Activated naive CD4-positive, alpha-beta T cell treated with anti-CD3 and anti-CD28 coated beads, Interleukin-2, amount 50 U/mL, for 24 hours (primary cell): ENCODE results near the gene MYO7A.

Source experiments
- H3K27ac Mint-ChIP-seq: one replicate; pipeline ENCODE4 v1.8.0; 2021; ENCODE audit warnings: mild to moderate bottlenecking, mixed read lengths
- H3K27me3 Mint-ChIP-seq: one replicate; pipeline ENCODE4 v1.8.0; 2021; ENCODE audit warnings: mixed read lengths
- H3K36me3 Mint-ChIP-seq: one replicate; pipeline ENCODE4 v1.8.0; 2021; ENCODE audit warnings: mixed read lengths
- H3K4me1 Mint-ChIP-seq: one replicate; pipeline ENCODE4 v1.8.0; 2021; ENCODE audit warnings: mixed read lengths
- H3K4me3 Mint-ChIP-seq: one replicate; pipeline ENCODE4 v1.8.0; 2021; ENCODE audit warnings: mild to moderate bottlenecking, mixed read lengths
- H3K9me3 Mint-ChIP-seq: one replicate; pipeline ENCODE4 v1.8.0; 2021; ENCODE audit warnings: mixed read lengths

The MYO7A gene

DNA sequence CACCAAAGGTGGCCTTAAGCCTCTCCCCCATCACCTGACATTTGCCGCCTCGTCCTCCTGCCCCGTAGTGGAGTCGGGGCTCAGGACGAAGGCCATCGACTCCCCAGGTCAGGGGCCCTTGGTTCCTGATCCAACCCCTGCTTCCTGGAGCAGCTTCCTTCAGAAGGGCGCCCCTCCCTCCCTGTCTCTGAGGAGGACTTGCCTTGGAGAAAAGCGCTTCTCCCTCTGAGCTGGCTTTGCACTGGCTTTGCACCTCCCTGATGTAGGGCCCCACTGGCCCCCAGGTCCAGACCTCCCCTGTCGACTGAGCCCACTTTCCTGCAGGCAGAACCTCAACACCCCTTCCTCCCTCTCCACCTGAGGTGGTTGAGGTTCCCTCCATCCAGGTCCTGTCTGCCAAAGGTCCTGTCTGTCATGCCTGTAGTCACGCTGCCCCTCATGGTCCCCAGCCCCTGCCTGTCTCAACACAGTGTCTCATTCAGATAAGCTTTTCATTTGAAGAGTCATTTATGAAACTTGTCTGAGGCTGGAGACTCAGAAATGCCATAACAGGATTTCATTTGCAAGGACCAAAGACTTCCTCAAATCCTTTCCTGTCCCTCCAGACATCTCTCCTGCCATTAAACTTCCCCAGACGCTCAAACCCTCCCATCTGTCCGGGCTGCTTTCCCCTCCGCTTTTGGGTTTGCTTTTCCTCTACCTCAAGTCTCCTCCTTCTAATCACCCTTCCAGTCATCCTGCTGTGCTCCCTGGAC lies 78.4 kb downstream of the MYO7A start:
- H3K27me3 Mint-ChIP-seq = no peaks in the 10 kb centered on the region
- no peak overlapping the region for H3K4me3 Mint-ChIP-seq
- H3K4me1 Mint-ChIP-seq = no peaks in the 10 kb centered on the region
- no peaks in the 10 kb centered on the region for H3K9me3 Mint-ChIP-seq
- H3K36me3 Mint-ChIP-seq = no peaks in the 10 kb centered on the region
- no peak overlapping the region for H3K27ac Mint-ChIP-seq

DNA sequence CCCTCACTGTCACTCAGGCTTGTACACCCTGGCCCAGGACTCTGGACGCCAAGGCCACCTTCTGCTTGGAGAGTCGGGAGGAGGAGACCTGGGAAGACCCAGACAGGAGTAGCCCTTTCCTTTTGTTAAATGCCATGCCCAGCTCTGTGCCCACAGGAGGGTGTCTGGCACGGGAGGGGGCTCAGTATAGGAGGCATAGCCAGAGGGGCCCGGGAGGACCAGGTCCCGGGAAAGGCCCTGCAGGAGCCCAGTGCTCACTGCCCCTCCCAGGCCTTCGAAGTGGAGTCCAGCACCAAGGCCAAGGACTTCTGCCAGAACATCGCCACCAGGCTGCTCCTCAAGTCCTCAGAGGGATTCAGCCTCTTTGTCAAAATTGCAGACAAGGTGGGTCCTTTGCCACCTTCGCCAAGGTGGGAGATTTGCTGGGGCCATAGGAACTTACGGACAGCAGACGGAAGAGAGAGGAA lies 79.0 kb downstream of the MYO7A start:
- Mint-ChIP-seq H3K27ac (no peak overlapping the region), H3K36me3 (no peaks in the 10 kb centered on the region), H3K4me3 (no peak overlapping the region), H3K27me3 (no peaks in the 10 kb centered on the region), H3K9me3 (no peaks in the 10 kb centered on the region), H3K4me1 (no peaks in the 10 kb centered on the region)

DNA sequence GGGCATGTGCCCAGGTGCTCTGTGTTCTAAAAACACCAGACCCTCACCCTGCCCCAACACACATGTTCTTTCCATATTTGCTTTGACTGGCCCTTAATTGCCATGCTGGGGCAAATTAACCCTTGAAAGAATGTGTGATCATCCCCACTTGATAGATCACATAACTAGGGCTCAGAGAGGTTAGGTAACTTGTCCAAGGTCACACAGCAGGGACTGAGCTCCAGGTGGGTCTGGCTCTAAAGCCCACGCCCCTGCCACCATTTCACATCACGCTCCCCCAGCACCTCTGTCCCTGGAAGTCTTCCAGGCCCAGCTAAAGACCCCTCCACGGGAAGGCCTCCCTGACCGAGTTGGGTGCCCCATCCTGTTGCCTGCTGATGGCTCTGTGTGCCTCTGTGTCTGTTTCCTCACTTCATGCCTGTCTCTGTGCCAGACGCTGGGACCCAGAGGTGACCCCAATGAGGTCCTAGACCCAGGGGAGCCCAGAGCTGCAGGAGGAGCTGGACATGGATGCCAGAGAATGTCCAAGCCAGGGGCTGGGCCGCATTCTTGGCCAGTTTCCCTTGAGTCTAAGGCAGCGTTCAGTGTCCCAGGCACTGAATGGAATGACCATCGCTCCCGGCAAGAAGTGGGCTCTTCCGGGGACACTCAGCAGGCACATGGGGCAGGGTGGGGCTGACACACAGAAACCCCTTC lies 79.7 kb downstream of the MYO7A start:
- H3K9me3 Mint-ChIP-seq = no peaks in the 10 kb centered on the region
- no peak overlapping the region for H3K27ac Mint-ChIP-seq
- no peaks in the 10 kb centered on the region for H3K4me1 Mint-ChIP-seq
- no peaks in the 10 kb centered on the region for H3K36me3 Mint-ChIP-seq
- no peak overlapping the region for H3K4me3 Mint-ChIP-seq
- H3K27me3 Mint-ChIP-seq = no peaks in the 10 kb centered on the region

DNA sequence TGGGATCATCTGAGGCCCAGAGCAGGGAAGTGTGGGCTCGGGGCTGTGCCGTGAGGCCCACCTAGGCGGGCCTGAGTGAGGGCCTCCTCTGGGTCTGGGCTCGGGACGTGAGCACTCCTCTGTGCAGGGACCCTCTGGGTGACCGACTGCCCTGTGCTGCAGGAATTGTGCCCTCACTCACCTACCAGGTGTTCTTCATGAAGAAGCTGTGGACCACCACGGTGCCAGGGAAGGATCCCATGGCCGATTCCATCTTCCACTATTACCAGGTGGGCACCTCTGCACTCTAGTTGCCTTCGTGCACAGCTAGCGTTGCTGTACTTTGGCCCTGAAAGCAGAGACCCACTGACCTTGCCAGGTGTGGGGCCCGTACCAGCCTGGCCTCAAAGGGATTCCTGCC lies 80.5 kb downstream of the MYO7A start:
- H3K4me3 Mint-ChIP-seq = no peak overlapping the region
- no peaks in the 10 kb centered on the region for H3K36me3 Mint-ChIP-seq
- H3K9me3 Mint-ChIP-seq = no peaks in the 10 kb centered on the region
- no peak overlapping the region for H3K27ac Mint-ChIP-seq
- H3K4me1 Mint-ChIP-seq = no peaks in the 10 kb centered on the region
- no peaks in the 10 kb centered on the region for H3K27me3 Mint-ChIP-seq

DNA sequence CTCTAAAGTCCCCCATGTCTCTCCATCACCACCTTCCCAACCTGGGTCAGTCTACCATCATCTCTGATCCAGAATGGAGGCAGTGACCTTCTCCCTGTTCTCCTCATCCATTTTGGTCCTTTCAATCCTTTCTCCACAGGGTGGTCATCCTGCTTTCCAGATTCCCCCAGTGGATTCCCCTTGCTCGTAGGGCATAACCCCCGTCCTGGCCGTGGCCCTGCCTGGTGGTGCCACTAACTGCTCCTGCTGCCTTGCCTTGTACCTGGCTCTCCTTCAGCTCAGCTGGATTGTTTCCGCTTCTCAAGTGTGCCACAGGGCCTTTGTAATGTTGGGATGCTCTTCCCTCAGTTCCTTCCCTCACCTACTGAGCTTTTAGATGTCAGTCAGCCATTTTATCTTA lies 81.6 kb downstream of the MYO7A start:
- H3K9me3 Mint-ChIP-seq = no peaks in the 10 kb centered on the region
- H3K36me3 Mint-ChIP-seq = no peaks in the 10 kb centered on the region
- H3K27me3 Mint-ChIP-seq = no peaks in the 10 kb centered on the region
- H3K4me1 Mint-ChIP-seq = no peaks in the 10 kb centered on the region
- H3K4me3 Mint-ChIP-seq = no peak overlapping the region
- H3K27ac Mint-ChIP-seq = no peak overlapping the region

DNA sequence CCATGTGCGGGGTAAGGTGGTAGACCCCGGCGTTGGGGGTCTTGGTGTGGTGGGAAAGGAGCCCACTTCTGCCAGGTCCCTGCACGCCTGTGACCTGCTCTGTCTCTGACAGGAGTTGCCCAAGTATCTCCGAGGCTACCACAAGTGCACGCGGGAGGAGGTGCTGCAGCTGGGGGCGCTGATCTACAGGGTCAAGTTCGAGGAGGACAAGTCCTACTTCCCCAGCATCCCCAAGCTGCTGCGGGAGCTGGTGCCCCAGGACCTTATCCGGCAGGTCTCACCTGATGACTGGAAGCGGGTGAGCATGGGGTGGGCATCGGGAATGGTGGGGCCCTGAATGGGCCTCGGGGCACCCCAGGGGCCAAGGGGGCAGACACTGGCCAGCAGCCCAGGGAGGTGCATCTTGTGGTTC lies 83.0 kb downstream of the MYO7A start:
- Mint-ChIP-seq H3K4me1 (no peaks in the 10 kb centered on the region), H3K27ac (no peak overlapping the region), H3K4me3 (no peak overlapping the region), H3K36me3 (no peaks in the 10 kb centered on the region), H3K27me3 (no peaks in the 10 kb centered on the region), H3K9me3 (no peaks in the 10 kb centered on the region)

DNA sequence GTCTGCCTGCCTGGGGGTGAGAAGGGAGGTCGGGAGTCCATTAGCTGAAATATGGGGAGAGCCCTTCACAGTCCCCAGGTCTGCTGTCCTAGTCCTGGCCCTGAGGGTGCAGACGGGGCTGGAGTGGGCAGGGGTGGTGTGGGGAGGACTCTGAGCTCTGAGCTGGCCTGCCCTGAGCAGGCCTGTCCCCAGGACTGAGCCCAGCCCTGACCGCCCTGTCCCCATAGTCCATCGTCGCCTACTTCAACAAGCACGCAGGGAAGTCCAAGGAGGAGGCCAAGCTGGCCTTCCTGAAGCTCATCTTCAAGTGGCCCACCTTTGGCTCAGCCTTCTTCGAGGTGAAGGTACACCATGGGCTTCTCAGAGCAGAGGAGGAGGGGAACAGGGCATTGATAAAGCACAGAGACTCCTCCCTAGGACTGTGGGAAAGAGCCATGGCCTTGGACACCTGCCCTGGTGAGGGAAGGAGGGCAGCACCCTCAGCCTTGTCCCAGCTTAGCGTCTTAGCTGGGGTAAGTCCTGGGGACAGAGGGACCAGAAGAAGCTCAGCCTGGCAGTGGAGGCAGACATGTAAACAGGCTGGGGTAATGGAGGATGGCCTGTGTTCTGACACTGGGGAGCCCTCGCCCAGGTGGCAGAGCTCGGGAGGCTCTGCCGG lies 83.7 kb downstream of the MYO7A start:
- Mint-ChIP-seq H3K4me1 (no peaks in the 10 kb centered on the region), H3K4me3 (no peak overlapping the region), H3K27me3 (no peaks in the 10 kb centered on the region), H3K27ac (no peak overlapping the region), H3K36me3 (no peaks in the 10 kb centered on the region), H3K9me3 (no peaks in the 10 kb centered on the region)

DNA sequence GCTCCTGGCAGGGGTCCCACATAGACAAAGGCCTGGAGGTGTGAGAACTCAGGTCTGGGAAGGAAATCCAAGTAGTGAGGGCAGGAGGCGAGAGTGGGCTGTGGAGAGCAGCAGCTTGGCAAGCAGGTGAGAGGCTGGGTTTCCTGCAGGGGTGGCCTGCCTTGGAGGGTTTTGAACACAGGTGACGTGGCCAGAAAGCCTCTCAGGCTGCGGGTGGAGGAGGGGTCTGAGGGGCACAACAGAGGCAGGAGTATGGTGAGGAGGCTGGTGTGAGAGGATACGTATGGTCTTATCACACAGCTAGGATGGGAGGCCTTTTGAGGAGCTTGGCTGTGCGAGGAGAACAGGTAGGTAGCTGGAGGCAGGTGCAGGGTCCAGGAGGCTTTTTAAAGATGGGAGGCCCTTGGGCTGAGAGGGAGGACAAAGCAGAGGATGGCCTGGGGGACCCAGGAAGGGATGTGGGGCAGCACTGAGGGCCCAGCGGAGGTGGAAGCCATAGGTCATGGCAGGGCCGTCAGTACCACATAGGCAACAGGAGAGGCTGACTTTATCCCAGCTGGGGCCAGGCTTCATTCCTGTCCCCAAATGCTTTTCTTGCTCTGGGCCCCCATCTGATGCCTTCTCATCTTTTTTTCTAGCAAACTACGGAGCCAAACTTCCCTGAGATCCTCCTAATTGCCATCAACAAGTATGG lies 84.4 kb downstream of the MYO7A start:
- no peaks in the 10 kb centered on the region for H3K9me3 Mint-ChIP-seq
- H3K4me1 Mint-ChIP-seq = no peaks in the 10 kb centered on the region
- H3K27me3 Mint-ChIP-seq = peaks cover 1% of the 10 kb centered on the region
- no peak overlapping the region for H3K4me3 Mint-ChIP-seq
- H3K36me3 Mint-ChIP-seq = no peaks in the 10 kb centered on the region
- no peak overlapping the region for H3K27ac Mint-ChIP-seq

DNA sequence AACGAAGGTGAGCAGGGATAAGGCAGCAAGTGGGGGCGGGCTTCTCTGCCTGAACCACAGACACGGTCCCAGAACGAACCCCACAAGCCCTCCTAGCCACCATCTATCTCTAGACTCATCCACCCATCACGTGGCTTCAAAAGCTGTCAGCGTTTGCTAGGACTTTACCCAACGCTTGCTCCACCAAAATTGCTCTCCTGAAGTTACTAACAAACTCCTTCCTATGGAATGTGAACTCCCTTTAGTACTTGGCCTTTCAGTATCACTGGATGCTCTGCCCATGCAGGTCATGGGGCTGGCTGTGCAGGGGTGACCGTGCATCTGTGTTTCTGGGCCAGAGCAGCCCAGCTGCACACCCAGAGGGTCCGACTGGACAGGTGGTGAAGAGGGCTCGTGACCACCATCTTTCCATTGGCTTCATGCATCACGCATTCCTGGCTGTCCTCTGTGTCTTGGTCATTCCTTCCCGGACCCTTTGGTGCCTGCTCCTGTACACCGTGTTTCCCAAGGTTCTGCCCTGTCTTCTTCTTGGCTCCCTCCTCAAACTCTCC lies 85.1 kb downstream of the MYO7A start:
- no peaks in the 10 kb centered on the region for H3K4me1 Mint-ChIP-seq

DNA sequence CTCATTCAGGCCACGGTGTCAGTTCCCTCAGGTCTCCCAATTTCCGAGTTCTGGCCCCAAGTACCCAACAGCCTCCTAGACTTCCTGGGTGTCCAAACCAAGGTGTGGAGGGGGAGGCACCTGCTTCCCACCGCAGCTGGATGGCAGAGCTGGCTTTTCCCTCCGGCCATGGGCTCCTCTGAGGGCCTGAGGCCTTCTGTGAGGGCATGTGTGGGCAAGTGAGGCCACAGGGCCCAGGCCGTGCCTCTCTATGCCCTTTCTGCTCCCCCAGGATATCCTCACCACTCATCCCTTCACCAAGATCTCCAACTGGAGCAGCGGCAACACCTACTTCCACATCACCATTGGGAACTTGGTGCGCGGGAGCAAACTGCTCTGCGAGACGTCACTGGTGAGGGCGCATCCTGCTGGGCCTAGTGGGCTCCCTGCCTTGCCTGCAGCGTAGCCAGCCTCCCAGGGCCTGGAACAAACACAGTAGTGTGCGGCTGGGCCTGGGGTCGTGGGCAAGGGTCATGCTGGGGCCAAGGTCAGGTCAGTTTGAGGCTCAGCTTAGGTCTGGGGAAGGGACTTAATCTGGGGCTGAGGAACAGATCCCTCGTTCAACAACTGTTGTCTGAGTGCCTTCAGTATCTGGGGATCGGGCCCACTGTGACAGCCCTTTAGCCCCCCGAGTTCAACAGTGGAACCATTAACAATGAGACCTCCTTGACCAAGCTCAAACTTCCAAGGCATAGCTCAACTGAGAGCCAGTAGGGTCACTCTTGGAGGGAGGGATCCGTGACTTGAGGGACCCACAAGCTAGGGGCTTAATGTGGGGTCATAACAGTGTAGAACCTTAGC lies 85.8 kb downstream of the MYO7A start:
- H3K27ac Mint-ChIP-seq = no peak overlapping the region
- H3K36me3 Mint-ChIP-seq = no peaks in the 10 kb centered on the region
- no peak overlapping the region for H3K4me3 Mint-ChIP-seq
- H3K27me3 Mint-ChIP-seq = peaks cover 1% of the 10 kb centered on the region
- no peaks in the 10 kb centered on the region for H3K4me1 Mint-ChIP-seq
- H3K9me3 Mint-ChIP-seq = no peaks in the 10 kb centered on the region

More for the DNA sequence above, 85.1 kb downstream of the MYO7A start:
- Mint-ChIP-seq H3K4me3 (no peak overlapping the region), H3K36me3 (no peaks in the 10 kb centered on the region), H3K9me3 (no peaks in the 10 kb centered on the region), H3K27me3 (peaks cover 1% of the 10 kb centered on the region), H3K27ac (no peak overlapping the region)

DNA sequence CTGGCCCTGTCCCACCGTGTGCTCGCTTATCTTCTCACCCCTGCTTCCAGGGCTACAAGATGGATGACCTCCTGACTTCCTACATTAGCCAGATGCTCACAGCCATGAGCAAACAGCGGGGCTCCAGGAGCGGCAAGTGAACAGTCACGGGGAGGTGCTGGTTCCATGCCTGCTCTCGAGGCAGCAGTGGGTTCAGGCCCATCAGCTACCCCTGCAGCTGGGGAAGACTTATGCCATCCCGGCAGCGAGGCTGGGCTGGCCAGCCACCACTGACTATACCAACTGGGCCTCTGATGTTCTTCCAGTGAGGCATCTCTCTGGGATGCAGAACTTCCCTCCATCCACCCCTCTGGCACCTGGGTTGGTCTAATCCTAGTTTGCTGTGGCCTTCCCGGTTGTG lies 86.5 kb downstream of the MYO7A start:
- Mint-ChIP-seq H3K4me1 (no peaks in the 10 kb centered on the region), H3K9me3 (no peaks in the 10 kb centered on the region), H3K36me3 (no peaks in the 10 kb centered on the region), H3K27ac (no peak overlapping the region), H3K4me3 (no peak overlapping the region), H3K27me3 (peaks cover 1% of the 10 kb centered on the region)

DNA sequence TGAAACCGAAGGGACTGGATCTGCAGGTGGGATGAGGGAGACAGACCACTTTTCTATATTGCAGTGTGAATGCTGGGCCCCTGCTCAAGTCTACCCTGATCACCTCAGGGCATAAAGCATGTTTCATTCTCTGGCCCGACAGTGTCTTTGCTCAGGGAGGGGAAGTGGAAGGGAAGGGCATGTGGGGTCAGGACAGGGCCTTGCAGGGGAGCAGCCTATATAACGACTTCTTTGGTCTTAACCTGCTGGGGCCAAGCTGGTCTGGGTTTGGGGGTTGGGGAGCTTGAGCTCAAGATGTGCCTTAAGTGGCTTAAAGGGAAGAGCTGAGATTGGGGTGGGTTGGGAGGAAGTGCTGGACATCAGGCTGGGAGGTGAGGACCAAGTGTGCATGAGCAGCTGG lies 87.1 kb downstream of the MYO7A start:
- Mint-ChIP-seq H3K27me3 (peaks cover 1% of the 10 kb centered on the region), H3K9me3 (no peaks in the 10 kb centered on the region)

DNA sequence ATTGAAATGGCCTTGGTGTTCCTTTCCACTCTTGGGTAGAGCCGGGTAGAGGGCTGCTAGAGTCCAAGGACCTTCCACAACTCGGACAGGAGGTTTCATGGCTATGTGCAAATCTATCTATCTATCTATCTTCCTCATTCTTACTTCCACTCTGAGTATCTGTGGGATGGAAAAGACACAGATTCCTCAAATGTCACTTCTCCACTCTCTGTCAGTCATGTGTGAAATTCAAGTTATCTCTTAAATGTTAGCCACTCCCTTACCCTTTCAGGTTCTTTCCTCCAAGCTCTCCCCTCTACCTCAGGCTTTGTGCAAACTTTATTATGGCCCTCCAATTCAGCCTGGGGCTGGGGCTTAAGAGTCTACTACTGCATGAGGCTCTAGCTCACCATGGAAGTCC lies 89.1 kb downstream of the MYO7A start:
- H3K4me3 Mint-ChIP-seq = no peak overlapping the region
- H3K27ac Mint-ChIP-seq = no peak overlapping the region
- H3K9me3 Mint-ChIP-seq = no peaks in the 10 kb centered on the region
- no peaks in the 10 kb centered on the region for H3K4me1 Mint-ChIP-seq
- no peaks in the 10 kb centered on the region for H3K36me3 Mint-ChIP-seq
- H3K27me3 Mint-ChIP-seq = peaks cover 7% of the 10 kb centered on the region

More for the DNA sequence above, 87.1 kb downstream of the MYO7A start:
- H3K36me3 Mint-ChIP-seq = no peaks in the 10 kb centered on the region
- no peaks in the 10 kb centered on the region for H3K4me1 Mint-ChIP-seq
- no peak overlapping the region for H3K27ac Mint-ChIP-seq
- H3K4me3 Mint-ChIP-seq = no peak overlapping the region

DNA sequence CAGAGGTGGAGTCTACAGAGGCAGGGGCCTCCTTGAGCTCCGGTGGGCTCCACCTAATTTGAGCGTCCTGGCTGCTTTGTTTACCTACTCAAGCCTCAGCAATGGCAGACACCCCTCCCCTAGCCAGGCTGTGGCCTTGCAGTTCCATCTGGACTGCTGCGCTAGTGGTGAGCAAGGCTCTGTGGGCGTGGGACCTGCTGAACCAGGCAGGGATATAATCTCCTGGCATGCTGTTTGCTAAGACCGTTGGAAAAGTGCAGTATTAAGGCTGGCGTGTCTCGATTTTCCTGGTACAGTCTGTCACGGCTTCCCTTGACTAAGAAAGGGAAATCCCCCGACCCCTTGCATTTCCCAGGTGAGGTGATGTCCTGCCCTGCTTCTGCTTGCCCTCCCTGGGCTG lies 95.8 kb downstream of the MYO7A start:
- H3K27me3 Mint-ChIP-seq = peaks cover 21% of the 10 kb centered on the region
- H3K9me3 Mint-ChIP-seq = no peaks in the 10 kb centered on the region
- H3K27ac Mint-ChIP-seq = no peak overlapping the region
- H3K4me1 Mint-ChIP-seq = no peaks in the 10 kb centered on the region
- no peaks in the 10 kb centered on the region for H3K36me3 Mint-ChIP-seq
- H3K4me3 Mint-ChIP-seq = no peak overlapping the region
